Coronary artery (tissue), 2 donors: ENCODE measurements around the gene CCDC191.

ENCODE experiments used
- DNase-seq: peaks from one replicate; pipeline ENCODE4 v3.0.0-alpha.2; 2017; ENCODE audit warnings: low spot score
- H3K27ac ChIP-seq, 2 donors: fragments of 200-600 bp; sonication (generic); one replicate each; pipeline ENCODE4 v1.5.1; 2016 to 2019
- H3K4me3 ChIP-seq: fragments of 200-600 bp; sonication (generic); 2 replicates; pipeline ENCODE4 v1.5.1; 2016; ENCODE audit warnings: mild to moderate bottlenecking, moderate library complexity
- CTCF ChIP-seq: fragments of 200-600 bp; sonication (generic); IDR thresholded peaks from one replicate; pipeline ENCODE4 v1.5.1; 2019; ENCODE audit warnings: antibody characterized with exemption

CCDC191 gene

GRCh38 chr3:114079761-114080160 is 23.4 kb upstream of the CCDC191 start:
- Histone ChIP-seq H3K4me3 (no peak overlapping the region), H3K27ac (no peak overlapping the region)
- TF ChIP-seq CTCF: no peak
- no peak for DNase-seq

GRCh38 chr3:114078126-114078525 is 21.8 kb upstream of the CCDC191 start:
- no peak for TF ChIP-seq CTCF
- no peak overlapping the region for H3K4me3 ChIP-seq
- H3K27ac ChIP-seq: no peak overlapping the region
- no peak for DNase-seq

GRCh38 chr3:114076711-114077110 is 20.4 kb upstream of the CCDC191 start:
- no peak overlapping the region for H3K27ac ChIP-seq
- no peak for TF ChIP-seq CTCF
- DNase-seq: no peak
- H3K4me3 ChIP-seq: no peak overlapping the region

GRCh38 chr3:114071786-114072185 is 15.5 kb upstream of the CCDC191 start:
- no peak for DNase-seq
- H3K27ac ChIP-seq: no peak overlapping the region
- no peak overlapping the region for H3K4me3 ChIP-seq
- TF ChIP-seq CTCF: no peak

GRCh38 chr3:114068336-114068735 is 12.0 kb upstream of the CCDC191 start:
- no peak overlapping the region for H3K27ac ChIP-seq
- no peak for TF ChIP-seq CTCF
- H3K4me3 ChIP-seq: no peak overlapping the region
- DNase-seq: no peak

GRCh38 chr3:114067804-114068203 is 11.5 kb upstream of the CCDC191 start:
- no peak overlapping the region for H3K27ac ChIP-seq
- TF ChIP-seq CTCF: no peak
- DNase-seq: no peak
- no peak overlapping the region for H3K4me3 ChIP-seq

- no peak overlapping the region for H3K27ac ChIP-seq
- no peak overlapping the region for H3K4me3 ChIP-seq
- no peak for TF ChIP-seq CTCF
- no peak for DNase-seq
These were observed 4.8 kb upstream of the CCDC191 start for GRCh38 chr3:114060906-114061655.
